Parathyroid adenoma (tissue), 2 donors: ENCODE results near the gene SESTD1.

Experiments used
- H2AFZ ChIP-seq: fragments of 300-600 bp; sonication (generic); one replicate; pipeline ENCODE4 v1.7.0; 2017; ENCODE audit warnings: antibody characterized with exemption, mild to moderate bottlenecking
- H3K27ac ChIP-seq: fragments of 300-600 bp; sonication (generic); one replicate; pipeline ENCODE4 v1.7.0; 2017
- H3K27me3 ChIP-seq: fragments of 300-600 bp; sonication (generic); one replicate; pipeline ENCODE4 v1.7.0; 2017; ENCODE audit warnings: low read length; ENCODE audit not compliant: control insufficient read depth, insufficient read depth
- H3K36me3 ChIP-seq: fragments of 300-600 bp; sonication (generic); one replicate; pipeline ENCODE4 v1.7.0; 2017; ENCODE audit warnings: low read length; ENCODE audit not compliant: control insufficient read depth, insufficient read depth
- H3K4me1 ChIP-seq: fragments of 300-600 bp; sonication (generic); one replicate; pipeline ENCODE4 v1.7.0; 2017; ENCODE audit warnings: control low read depth
- H3K4me2 ChIP-seq: fragments of 300-600 bp; sonication (generic); one replicate; pipeline ENCODE4 v1.7.0; 2017; ENCODE audit warnings: low read length
- H3K4me3 ChIP-seq: fragments of 300-600 bp; sonication (generic); one replicate; pipeline ENCODE4 v1.7.0; 2017; ENCODE audit warnings: low read depth, low read length
- H3K79me2 ChIP-seq: fragments of 300-600 bp; sonication (generic); one replicate; pipeline ENCODE4 v1.7.0; 2017; ENCODE audit warnings: control low read depth
- H3K9ac ChIP-seq: fragments of 300-600 bp; sonication (generic); one replicate; pipeline ENCODE4 v1.7.0; 2017; ENCODE audit warnings: mild to moderate bottlenecking
- H3K9me3 ChIP-seq: fragments of 300-600 bp; sonication (generic); one replicate; pipeline ENCODE4 v1.7.0; 2017; ENCODE audit warnings: low read length; ENCODE audit not compliant: control insufficient read depth
- CTCF ChIP-seq: fragments of 300-600 bp; sonication (generic); IDR thresholded peaks from one replicate; pipeline ENCODE4 v1.7.0; 2017; ENCODE audit warnings: antibody characterized with exemption, mild to moderate bottlenecking
- donor health status: primary hyperparathyroidism.

Gene SESTD1

GRCh38 chr2:179260224-179260623, 4.4 kb downstream of the SESTD1 start:
- Histone ChIP-seq H3K4me3 (no peak overlapping the region), H3K9me3 (no peaks in the 10 kb centered on the region), H3K4me1 (peaks cover 4% of the 10 kb centered on the region), H3K9ac (no peak overlapping the region), H3K36me3 (no peaks in the 10 kb centered on the region), H3K79me2 (peaks cover 51% of the 10 kb centered on the region), H3K27me3 (no peaks in the 10 kb centered on the region), H3K27ac (no peak overlapping the region), H2AFZ (no peak overlapping the region), H3K4me2 (no peak overlapping the region)
- no peak for TF ChIP-seq CTCF

DNA sequence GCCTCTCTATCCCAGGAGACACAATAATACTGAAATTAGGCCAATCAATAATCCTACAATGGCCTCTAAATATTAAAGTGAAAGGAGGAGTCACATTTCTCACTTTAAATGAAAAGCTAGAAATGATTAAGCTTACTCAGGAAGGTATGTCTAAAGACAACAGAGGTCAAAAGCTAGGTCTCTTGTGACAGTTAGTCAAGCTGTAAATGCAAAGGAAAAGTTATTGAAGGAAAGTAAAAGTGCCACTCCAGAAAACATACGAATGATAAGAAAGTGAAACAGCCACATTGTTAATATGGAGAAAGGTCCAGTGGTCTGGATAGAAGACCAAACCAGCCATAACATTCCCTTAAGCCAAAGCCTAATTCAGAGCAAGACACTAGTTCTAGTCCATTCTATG, 9.5 kb downstream of the SESTD1 start:
- no peak overlapping the region for H3K9ac ChIP-seq
- H3K9me3 ChIP-seq = no peaks in the 10 kb centered on the region
- no peak overlapping the region for H3K4me3 ChIP-seq
- H3K4me2 ChIP-seq = no peak overlapping the region
- no peaks in the 10 kb centered on the region for H3K36me3 ChIP-seq
- H3K27ac ChIP-seq = no peak overlapping the region
- H2AFZ ChIP-seq = no peak overlapping the region
- H3K79me2 ChIP-seq = peaks cover 37% of the 10 kb centered on the region
- TF ChIP-seq CTCF = no peak
- no peaks in the 10 kb centered on the region for H3K27me3 ChIP-seq
- H3K4me1 ChIP-seq = no peaks in the 10 kb centered on the region

GRCh38 chr2:179253226-179253625, 11.4 kb downstream of the SESTD1 start:
- Histone ChIP-seq H3K9me3 (no peaks in the 10 kb centered on the region), H3K27ac (no peak overlapping the region), H3K4me1 (no peaks in the 10 kb centered on the region), H3K27me3 (no peaks in the 10 kb centered on the region), H2AFZ (no peak overlapping the region), H3K4me2 (no peak overlapping the region), H3K9ac (no peak overlapping the region), H3K36me3 (no peaks in the 10 kb centered on the region), H3K79me2 (peaks cover 28% of the 10 kb centered on the region), H3K4me3 (no peak overlapping the region)
- no peak for TF ChIP-seq CTCF

DNA sequence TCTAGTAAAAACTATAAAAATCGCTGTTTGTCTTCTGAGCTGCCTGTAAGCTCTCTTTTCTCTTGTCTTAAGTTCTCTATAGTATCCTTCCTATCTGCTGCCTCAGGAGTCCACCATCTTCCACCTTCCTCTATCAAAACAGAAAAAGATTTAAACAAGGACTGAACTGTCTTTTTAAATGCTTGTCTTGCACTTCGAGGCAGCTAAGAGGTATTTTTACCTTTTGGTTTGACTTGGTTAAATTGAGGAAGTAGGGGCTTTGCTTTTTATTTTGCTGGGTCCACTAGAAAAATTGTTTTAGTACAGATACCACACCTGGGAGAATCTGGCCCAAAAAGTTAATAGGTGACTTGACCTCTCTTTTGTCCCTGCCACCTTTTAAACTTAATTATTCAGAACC, 12.2 kb downstream of the SESTD1 start:
- Histone ChIP-seq H3K27ac (no peak overlapping the region), H3K9ac (no peak overlapping the region)
- TF ChIP-seq CTCF = no peak

GRCh38 chr2:179251870-179252269, 12.8 kb downstream of the SESTD1 start:
- Histone ChIP-seq H3K27ac (no peak overlapping the region), H3K4me3 (no peak overlapping the region), H3K4me2 (no peak overlapping the region), H3K9me3 (no peaks in the 10 kb centered on the region), H3K4me1 (no peaks in the 10 kb centered on the region), H2AFZ (no peak overlapping the region), H3K79me2 (peaks cover 33% of the 10 kb centered on the region), H3K27me3 (no peaks in the 10 kb centered on the region), H3K9ac (no peak overlapping the region), H3K36me3 (no peaks in the 10 kb centered on the region)
- no peak for TF ChIP-seq CTCF

More for the DNA sequence above, 12.2 kb downstream of the SESTD1 start:
- H3K4me2 ChIP-seq = no peak overlapping the region
- H3K27me3 ChIP-seq = no peaks in the 10 kb centered on the region
- H2AFZ ChIP-seq = no peak overlapping the region
- peaks cover 30% of the 10 kb centered on the region for H3K79me2 ChIP-seq
- no peaks in the 10 kb centered on the region for H3K4me1 ChIP-seq
- H3K9me3 ChIP-seq = no peaks in the 10 kb centered on the region
- no peaks in the 10 kb centered on the region for H3K36me3 ChIP-seq
- H3K4me3 ChIP-seq = no peak overlapping the region
